Measurements from ENCODE around the gene RFX6. TPM values are rescaled to one million over a fixed set of nuclear protein-coding genes. Genes with fewer than 3 reads are reported as not detected.

RFX6 gene
- total RNA-seq, 6 donors from 2014 or later: 0.11 TPM; not detected in 5

DNA sequence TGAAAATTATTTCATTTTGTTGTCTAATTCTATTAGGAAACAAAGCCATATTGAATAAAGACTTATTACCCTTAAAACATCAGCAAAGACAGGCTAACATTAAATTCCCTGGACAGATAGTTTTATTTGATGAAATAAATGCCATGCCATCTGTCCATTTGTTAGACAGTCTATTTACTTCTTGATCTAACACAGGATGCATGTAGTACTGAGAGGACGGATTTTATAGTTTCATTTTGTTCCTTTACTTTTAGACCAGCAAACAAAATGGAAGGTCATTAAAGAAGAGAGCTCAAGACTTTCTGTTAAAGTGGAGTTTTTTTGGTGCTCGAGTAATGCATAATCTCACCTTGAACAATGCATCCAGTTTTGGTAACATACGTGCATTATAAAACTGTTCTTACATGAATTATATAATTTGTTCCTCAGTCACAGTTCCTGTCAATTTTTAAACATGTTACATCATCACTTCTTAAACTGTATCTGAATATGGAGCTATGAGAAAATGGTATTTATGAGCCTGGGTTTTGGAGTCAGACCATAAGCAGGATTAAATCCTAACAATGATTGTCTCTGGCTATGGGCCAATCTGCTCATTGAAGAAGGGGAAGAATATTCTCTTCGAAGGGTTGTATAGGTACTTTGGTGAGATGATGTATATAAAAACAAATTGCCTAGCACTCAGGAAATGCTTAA is 46.0 kb downstream of the RFX6 start:
- no peaks in the 10 kb centered on the region for H3K27me3 ChIP-seq
- 54 to 70% methylated on average over 4 of the region's 4 CpGs for WGBS, 2 donors
- no peaks in the 10 kb centered on the region for H3K36me3 ChIP-seq
- H3K9me3 ChIP-seq: no peaks in the 10 kb centered on the region
- H3K4me1 ChIP-seq: no peaks in the 10 kb centered on the region
- no peak overlapping the region for H3K27ac ChIP-seq
- ATAC-seq (ENCODE audit: low FRiP score in 2 of 2) (no peak), DNase-seq (no peak)
- TF ChIP-seq, protein P1, sequence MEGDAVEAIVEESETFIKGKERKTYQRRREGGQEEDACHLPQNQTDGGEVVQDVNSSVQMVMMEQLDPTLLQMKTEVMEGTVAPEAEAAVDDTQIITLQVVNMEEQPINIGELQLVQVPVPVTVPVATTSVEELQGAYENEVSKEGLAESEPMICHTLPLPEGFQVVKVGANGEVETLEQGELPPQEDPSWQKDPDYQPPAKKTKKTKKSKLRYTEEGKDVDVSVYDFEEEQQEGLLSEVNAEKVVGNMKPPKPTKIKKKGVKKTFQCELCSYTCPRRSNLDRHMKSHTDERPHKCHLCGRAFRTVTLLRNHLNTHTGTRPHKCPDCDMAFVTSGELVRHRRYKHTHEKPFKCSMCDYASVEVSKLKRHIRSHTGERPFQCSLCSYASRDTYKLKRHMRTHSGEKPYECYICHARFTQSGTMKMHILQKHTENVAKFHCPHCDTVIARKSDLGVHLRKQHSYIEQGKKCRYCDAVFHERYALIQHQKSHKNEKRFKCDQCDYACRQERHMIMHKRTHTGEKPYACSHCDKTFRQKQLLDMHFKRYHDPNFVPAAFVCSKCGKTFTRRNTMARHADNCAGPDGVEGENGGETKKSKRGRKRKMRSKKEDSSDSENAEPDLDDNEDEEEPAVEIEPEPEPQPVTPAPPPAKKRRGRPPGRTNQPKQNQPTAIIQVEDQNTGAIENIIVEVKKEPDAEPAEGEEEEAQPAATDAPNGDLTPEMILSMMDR (IDR thresholded peaks at IDR 0.05): no peak
- TF ChIP-seq POLR2A (IDR thresholded peaks at IDR 0.05) (no peak), EP300 (IDR thresholded peaks at IDR 0.05) (no peak), POLR2AphosphoS5 (IDR thresholded peaks at IDR 0.05) (no peak)
- no peak overlapping the region for H3K4me3 ChIP-seq

DNA sequence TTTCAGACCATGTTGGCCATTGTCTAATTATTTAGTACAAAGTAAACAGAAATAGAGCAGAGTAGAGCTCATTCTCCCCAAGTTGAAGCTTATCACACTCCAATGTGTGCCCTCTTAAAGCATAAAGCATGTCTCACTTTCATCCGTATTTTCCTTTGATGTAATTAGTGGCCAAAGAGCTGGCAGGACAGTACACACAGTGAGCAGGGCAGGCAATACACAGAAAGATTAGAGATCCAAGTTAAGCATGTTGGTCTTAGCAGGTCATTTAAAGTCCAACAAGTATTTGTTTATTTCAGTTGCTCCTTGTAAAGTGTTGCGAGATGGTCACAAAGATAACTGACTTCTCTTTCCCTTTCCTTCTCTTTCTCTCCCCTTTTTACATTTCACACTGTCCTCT is 47.2 kb downstream of the RFX6 start:
- TF ChIP-seq EP300 (IDR thresholded peaks at IDR 0.05) (no peak), POLR2A (IDR thresholded peaks at IDR 0.05) (no peak), POLR2AphosphoS5 (IDR thresholded peaks at IDR 0.05) (no peak)
- TF ChIP-seq, protein P1 (IDR thresholded peaks at IDR 0.05): no peak
- H3K27ac ChIP-seq: no peak overlapping the region
- H3K27me3 ChIP-seq: no peaks in the 10 kb centered on the region
- no peaks in the 10 kb centered on the region for H3K36me3 ChIP-seq
- no peak for DNase-seq
- H3K4me3 ChIP-seq: no peak overlapping the region
- H3K9me3 ChIP-seq: no peaks in the 10 kb centered on the region
- no peaks in the 10 kb centered on the region for H3K4me1 ChIP-seq
- 34 to 40% methylated on average over 2 of the region's 2 CpGs for WGBS, 2 donors
- ATAC-seq (ENCODE audit: low FRiP score in 2 of 2): no peak

DNA sequence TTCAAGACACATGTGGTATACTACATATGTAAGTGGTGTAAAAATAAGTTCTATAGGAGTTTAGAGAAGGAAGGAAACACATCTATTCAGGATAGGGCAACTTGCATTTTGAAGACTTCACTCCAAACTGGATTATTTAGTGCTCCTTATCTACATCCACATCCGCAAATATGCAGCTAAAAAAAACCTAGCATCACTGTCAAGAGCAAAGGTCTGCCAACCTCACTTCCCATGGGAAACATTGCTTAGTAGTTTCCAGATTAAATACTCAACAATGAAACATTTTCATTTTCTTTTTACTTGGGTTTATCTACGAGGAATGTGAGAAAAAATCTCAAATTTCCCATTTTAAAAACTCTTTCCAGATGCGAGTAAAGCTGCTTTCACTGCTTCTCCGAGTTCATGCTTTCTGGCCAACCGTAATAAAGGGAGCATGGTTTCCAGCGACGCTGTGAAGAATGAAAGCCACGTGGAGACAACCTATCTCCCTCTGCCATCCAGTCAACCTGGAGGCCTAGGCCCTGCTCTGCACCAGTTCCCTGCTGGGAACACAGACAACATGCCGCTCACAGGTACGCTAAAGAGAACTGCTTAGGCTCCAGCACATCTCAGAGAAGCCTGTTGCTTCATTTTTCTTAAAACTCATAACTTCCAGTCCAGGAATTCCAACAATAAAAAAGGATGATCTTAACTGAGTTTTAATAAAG is 48.2 kb downstream of the RFX6 start:
- no peak for DNase-seq
- Histone ChIP-seq H3K4me1 (no peaks in the 10 kb centered on the region), H3K36me3 (no peaks in the 10 kb centered on the region), H3K27me3 (no peaks in the 10 kb centered on the region), H3K27ac (no peak overlapping the region), H3K4me3 (no peak overlapping the region), H3K9me3 (no peaks in the 10 kb centered on the region)
- TF ChIP-seq EP300 (IDR thresholded peaks at IDR 0.05) (no peak), POLR2AphosphoS5 (IDR thresholded peaks at IDR 0.05) (no peak), POLR2A (IDR thresholded peaks at IDR 0.05) (no peak)
- TF ChIP-seq, protein P1 (IDR thresholded peaks at IDR 0.05): no peak
- no peak for ATAC-seq (ENCODE audit: low FRiP score in 2 of 2)
- WGBS, 2 donors: 64 to 67% methylated on average over 10 of the region's 10 CpGs

DNA sequence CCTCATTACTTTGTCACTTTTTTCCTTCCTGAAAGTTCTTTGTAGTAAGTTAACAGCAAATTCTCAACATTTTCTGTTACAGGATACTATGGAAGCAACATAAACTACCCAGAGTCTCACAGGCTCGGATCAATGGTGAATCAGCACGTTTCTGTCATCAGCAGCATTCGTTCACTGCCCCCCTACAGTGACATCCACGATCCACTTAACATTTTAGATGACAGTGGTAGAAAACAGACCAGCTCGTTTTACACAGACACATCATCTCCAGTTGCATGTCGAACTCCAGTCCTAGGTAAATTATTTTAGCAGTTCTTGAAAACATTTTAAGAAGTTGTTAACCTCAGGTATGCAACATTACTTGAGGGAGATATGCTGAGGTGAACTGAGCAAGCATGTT is 51.6 kb downstream of the RFX6 start:
- no peaks in the 10 kb centered on the region for H3K9me3 ChIP-seq
- DNase-seq (no peak), ATAC-seq (ENCODE audit: low FRiP score in 2 of 2) (no peak)
- H3K4me1 ChIP-seq: no peaks in the 10 kb centered on the region
- 53 to 66% methylated on average over 6 of the region's 6 CpGs for WGBS, 2 donors
- no peak overlapping the region for H3K4me3 ChIP-seq
- no peaks in the 10 kb centered on the region for H3K36me3 ChIP-seq
- H3K27me3 ChIP-seq: no peaks in the 10 kb centered on the region
- no peak for TF ChIP-seq EP300 (IDR thresholded peaks at IDR 0.05)
- no peak for TF ChIP-seq POLR2AphosphoS5 (IDR thresholded peaks at IDR 0.05)
- TF ChIP-seq, protein P1 (IDR thresholded peaks at IDR 0.05): no peak
- TF ChIP-seq POLR2A (IDR thresholded peaks at IDR 0.05): no peak
- no peak overlapping the region for H3K27ac ChIP-seq

All from upper lobe of left lung (tissue), 6 donors.